Erythroblast (primary cell): ENCODE results near the gene MOB2.

Experiments used
- GATA1 ChIP-seq: IDR thresholded peaks from 2 replicates; pipeline ENCODE4 v1.6.1; 2011; ENCODE audit warnings: low read depth, mild to moderate bottlenecking, control low read depth, low read length, moderate library complexity
- POLR2A ChIP-seq: IDR thresholded peaks from 2 replicates; pipeline ENCODE4 v1.6.1; 2011; ENCODE audit warnings: mild to moderate bottlenecking, low read length

DNA sequence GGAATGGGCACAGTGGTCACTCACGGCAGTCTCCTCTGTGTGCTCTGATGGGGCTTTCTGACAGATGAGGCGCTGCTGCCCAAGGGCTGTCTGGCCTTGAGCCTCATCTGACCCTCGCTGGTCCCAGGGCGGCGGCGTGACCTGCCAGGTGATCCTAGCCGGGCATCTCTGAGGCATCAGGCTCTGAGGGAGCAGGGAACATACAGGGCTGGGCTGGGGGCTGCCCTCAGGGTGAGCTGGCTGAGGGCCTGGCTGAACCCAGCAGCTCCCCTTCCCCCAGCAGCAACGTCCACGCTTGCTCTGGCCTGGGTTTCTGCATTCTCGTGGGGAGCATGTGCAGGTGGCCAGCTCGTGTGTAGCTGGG is 47.6 kb downstream of the MOB2 start:
- no peak for TF ChIP-seq POLR2A
- no peak for TF ChIP-seq GATA1
